Endothelial cell (in vitro differentiated cells): ENCODE results near the gene ROR2. TPM values are rescaled to one million over a fixed set of nuclear protein-coding genes. Genes with fewer than 3 reads are reported as not detected.
"Not testable (repeated sequence)": the region's sequence is repeated elsewhere in the genome, so short reads cannot be mapped to it uniquely, and the experiment has no call there.

ENCODE experiments used
- DNase-seq: peaks from one replicate; pipeline ENCODE4 v3.0.0; 2021; ENCODE audit warnings: low spot score
- H3K27ac Mint-ChIP-seq: one replicate; pipeline ENCODE4 v1.8.0; 2021; ENCODE audit warnings: mixed read lengths, inconsistent platforms; ENCODE audit not compliant: unreplicated experiment
- H3K27me3 Mint-ChIP-seq: one replicate; pipeline ENCODE4 v1.8.0; 2021; ENCODE audit warnings: mild to moderate bottlenecking, moderate library complexity, mixed read lengths, inconsistent platforms; ENCODE audit not compliant: unreplicated experiment
- H3K36me3 Mint-ChIP-seq: one replicate; pipeline ENCODE4 v1.8.0; 2021; ENCODE audit warnings: mild to moderate bottlenecking, low read depth, mixed read lengths, inconsistent platforms; ENCODE audit not compliant: unreplicated experiment
- H3K4me1 Mint-ChIP-seq: one replicate; pipeline ENCODE4 v1.8.0; 2021; ENCODE audit warnings: mild to moderate bottlenecking, mixed read lengths, inconsistent platforms; ENCODE audit not compliant: unreplicated experiment
- H3K4me3 Mint-ChIP-seq: one replicate; pipeline ENCODE4 v1.8.0; 2021; ENCODE audit warnings: mild to moderate bottlenecking, mixed read lengths, inconsistent platforms; ENCODE audit not compliant: unreplicated experiment
- H3K9me3 Mint-ChIP-seq: one replicate; pipeline ENCODE4 v1.8.0; 2021; ENCODE audit warnings: mixed read lengths, inconsistent platforms; ENCODE audit not compliant: unreplicated experiment
- total RNA-seq: library from RNA; stranded (reverse); fragmentation: NEBNext Ultra II Directional; extraction: Animal tissue kit (Norgen Biotek cat#: 25700); gene quantifications from one replicate; pipeline ENCODE4 v1.2.1, GENCODE V29; 2021; ENCODE audit not compliant: unreplicated experiment
- TF ChIP-seq, protein P1 (sequence below): fragments of 200-600 bp; sonication (generic); IDR thresholded peaks from one replicate; pipeline ENCODE4 v1.5.0; 2021; ENCODE audit warnings: antibody characterized with exemption; ENCODE audit not compliant: unreplicated experiment

The ROR2 gene
- total RNA-seq, 1 donor from 2014 or later: 3.5 TPM

DNA sequence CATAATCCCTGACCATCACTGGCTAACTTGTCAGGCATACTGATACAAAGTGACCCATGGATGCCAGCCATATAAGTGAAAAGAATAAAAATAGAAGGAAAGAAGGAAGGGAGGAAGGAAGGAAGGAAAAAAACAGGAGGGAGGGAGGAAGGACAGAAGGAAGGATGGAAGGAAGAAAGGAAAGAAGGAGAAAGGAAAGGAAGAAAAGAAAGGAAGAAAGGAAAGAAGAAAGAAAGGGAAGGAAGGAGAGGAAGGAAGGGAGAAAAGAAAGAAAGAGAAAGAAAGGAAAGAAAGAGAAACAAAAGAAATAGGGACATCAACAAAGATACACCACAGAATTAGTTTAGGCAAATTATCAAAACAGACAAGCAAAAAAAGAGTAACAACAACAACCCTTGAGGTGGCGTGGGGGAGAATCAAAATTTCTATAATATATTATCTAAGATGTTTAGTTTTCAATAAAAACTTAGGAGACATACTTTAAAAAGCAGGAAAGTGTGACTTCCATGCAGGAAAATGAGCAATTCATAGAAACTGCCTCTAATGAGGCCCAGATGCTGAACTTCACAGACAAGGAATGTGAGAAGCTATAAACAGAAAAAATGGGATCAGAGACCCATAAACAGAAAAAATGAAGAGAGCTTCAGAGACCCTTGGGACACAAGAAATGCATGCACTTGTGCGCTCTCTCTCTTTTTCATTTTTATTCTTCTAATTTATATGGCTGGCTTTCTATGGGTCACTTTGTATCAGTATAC lies 430.3 kb downstream of the ROR2 start:
- H3K36me3 Mint-ChIP-seq: no peaks in the 10 kb centered on the region
- no peaks in the 10 kb centered on the region for H3K9me3 Mint-ChIP-seq
- no peak for DNase-seq
- no peaks in the 10 kb centered on the region for H3K4me1 Mint-ChIP-seq
- H3K27me3 Mint-ChIP-seq: peaks cover 3% of the 10 kb centered on the region
- TF ChIP-seq, protein P1, sequence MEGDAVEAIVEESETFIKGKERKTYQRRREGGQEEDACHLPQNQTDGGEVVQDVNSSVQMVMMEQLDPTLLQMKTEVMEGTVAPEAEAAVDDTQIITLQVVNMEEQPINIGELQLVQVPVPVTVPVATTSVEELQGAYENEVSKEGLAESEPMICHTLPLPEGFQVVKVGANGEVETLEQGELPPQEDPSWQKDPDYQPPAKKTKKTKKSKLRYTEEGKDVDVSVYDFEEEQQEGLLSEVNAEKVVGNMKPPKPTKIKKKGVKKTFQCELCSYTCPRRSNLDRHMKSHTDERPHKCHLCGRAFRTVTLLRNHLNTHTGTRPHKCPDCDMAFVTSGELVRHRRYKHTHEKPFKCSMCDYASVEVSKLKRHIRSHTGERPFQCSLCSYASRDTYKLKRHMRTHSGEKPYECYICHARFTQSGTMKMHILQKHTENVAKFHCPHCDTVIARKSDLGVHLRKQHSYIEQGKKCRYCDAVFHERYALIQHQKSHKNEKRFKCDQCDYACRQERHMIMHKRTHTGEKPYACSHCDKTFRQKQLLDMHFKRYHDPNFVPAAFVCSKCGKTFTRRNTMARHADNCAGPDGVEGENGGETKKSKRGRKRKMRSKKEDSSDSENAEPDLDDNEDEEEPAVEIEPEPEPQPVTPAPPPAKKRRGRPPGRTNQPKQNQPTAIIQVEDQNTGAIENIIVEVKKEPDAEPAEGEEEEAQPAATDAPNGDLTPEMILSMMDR: no peak
- no peak overlapping the region for H3K27ac Mint-ChIP-seq
- H3K4me3 Mint-ChIP-seq: no peak overlapping the region

GRCh38 chr9:91518462-91518861 lies 431.6 kb downstream of the ROR2 start:
- no peak for DNase-seq
- Mint-ChIP-seq H3K4me3 (no peak overlapping the region), H3K4me1 (no peaks in the 10 kb centered on the region), H3K9me3 (no peaks in the 10 kb centered on the region), H3K27me3 (peaks cover 3% of the 10 kb centered on the region), H3K27ac (no peak overlapping the region), H3K36me3 (no peaks in the 10 kb centered on the region)
- TF ChIP-seq, protein P1: no peak

DNA sequence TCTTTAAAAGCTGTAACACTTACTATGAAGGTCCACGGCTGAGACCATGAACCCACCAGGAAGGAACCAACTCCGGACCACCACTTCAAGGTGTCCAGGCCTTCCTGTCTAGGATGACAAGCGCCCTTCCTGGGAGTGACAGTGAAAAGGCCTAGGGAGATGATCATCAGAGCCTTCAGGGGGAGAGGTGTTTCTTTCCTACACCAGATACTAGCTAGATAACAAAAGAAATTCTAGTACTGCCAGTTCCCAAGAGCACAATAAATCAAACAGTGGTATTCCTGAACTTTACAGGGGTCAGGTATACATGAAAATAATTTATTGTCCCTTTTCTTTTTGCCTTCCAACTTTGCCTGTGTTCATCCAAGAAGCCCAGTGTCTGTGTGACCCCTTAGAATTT lies 432.2 kb downstream of the ROR2 start:
- Mint-ChIP-seq H3K4me1 (no peaks in the 10 kb centered on the region), H3K36me3 (no peaks in the 10 kb centered on the region), H3K27ac (no peak overlapping the region), H3K9me3 (no peaks in the 10 kb centered on the region), H3K4me3 (no peak overlapping the region), H3K27me3 (peaks cover 3% of the 10 kb centered on the region)
- DNase-seq: no peak
- TF ChIP-seq, protein P1: no peak

- DNase-seq, H3K36me3 Mint-ChIP-seq, H3K4me1 Mint-ChIP-seq, H3K27me3 Mint-ChIP-seq, H3K27ac Mint-ChIP-seq, H3K9me3 Mint-ChIP-seq, H3K4me3 Mint-ChIP-seq: not testable (repeated sequence)
Observed at GRCh38 chr9:91517332-91517731, 432.7 kb downstream of the ROR2 start.

DNA sequence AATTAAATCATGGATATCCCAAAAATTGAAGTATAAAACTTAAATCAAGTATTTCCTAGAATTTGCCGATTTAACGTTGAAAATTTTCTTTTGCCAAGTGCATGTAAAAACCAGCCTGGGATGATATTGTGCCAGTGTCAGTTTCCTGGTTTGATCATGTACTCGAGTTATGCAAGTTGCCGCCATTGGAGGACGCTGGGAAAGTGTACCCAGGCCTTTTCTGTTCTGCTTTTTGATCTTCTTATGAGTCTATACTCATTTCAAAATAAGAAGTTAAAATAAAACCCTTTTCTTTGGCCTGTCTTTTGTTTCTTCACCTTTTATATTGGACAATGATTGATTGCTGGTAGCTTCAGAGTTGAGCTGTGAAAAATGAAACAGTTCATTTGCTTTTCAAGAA lies 433.3 kb downstream of the ROR2 start:
- Mint-ChIP-seq H3K4me3 (no peak overlapping the region), H3K9me3 (no peaks in the 10 kb centered on the region), H3K27me3 (peaks cover 3% of the 10 kb centered on the region), H3K36me3 (no peaks in the 10 kb centered on the region), H3K27ac (no peak overlapping the region), H3K4me1 (no peaks in the 10 kb centered on the region)
- TF ChIP-seq, protein P1: no peak
- no peak for DNase-seq
